OCI-LY1 (cell line): ENCODE data around the gene EXOSC10.

Source experiments
- EZH2 ChIP-seq: fragments of 200-600 bp; sonication (generic), shearing (Covaris generic); IDR thresholded peaks from 2 replicates; pipeline ENCODE4 v1.8.0; 2017; ENCODE audit warnings: borderline replicate concordance, mixed run types, mild to moderate bottlenecking, antibody characterized with exemption, low read length, moderate library complexity, mixed read lengths
- TF ChIP-seq, protein P1 (sequence below): fragments of 200-600 bp; sonication (generic), shearing (Covaris generic); IDR thresholded peaks from 2 replicates; pipeline ENCODE4 v1.5.1; 2017; ENCODE audit warnings: mild to moderate bottlenecking, antibody characterized with exemption, low read length, moderate library complexity, mixed read lengths

DNA sequence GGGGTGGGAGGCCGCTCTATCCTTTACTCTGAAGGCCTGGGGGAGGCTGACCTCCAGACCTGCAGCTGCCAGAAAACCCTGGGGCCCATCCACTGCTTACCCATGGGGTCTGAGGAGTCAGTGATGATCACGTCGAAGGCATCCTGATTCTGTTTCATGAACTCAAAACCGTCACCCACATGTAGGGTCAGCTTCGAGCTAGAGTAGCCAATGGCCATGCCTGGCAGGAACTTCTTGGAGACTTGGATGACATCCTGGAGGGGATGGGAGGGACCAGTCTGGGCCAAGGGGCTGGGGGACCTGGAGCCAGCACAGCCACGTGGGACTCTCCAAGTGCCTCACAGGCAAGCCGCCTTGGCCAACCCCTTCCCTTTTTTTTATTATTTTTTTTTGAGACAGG, 43.2 kb downstream of the EXOSC10 start:
- TF ChIP-seq, protein P1, sequence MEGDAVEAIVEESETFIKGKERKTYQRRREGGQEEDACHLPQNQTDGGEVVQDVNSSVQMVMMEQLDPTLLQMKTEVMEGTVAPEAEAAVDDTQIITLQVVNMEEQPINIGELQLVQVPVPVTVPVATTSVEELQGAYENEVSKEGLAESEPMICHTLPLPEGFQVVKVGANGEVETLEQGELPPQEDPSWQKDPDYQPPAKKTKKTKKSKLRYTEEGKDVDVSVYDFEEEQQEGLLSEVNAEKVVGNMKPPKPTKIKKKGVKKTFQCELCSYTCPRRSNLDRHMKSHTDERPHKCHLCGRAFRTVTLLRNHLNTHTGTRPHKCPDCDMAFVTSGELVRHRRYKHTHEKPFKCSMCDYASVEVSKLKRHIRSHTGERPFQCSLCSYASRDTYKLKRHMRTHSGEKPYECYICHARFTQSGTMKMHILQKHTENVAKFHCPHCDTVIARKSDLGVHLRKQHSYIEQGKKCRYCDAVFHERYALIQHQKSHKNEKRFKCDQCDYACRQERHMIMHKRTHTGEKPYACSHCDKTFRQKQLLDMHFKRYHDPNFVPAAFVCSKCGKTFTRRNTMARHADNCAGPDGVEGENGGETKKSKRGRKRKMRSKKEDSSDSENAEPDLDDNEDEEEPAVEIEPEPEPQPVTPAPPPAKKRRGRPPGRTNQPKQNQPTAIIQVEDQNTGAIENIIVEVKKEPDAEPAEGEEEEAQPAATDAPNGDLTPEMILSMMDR = no peak
- TF ChIP-seq EZH2 = no peak
